Non-pigmented ciliary epithelial cell (primary cell): ENCODE results near the gene SLC25A38.

Source experiments
- DNase-seq: peaks from one replicate; pipeline ENCODE4 v3.0.0-alpha.2; 2010; ENCODE audit warnings: low read depth

Gene SLC25A38

DNA sequence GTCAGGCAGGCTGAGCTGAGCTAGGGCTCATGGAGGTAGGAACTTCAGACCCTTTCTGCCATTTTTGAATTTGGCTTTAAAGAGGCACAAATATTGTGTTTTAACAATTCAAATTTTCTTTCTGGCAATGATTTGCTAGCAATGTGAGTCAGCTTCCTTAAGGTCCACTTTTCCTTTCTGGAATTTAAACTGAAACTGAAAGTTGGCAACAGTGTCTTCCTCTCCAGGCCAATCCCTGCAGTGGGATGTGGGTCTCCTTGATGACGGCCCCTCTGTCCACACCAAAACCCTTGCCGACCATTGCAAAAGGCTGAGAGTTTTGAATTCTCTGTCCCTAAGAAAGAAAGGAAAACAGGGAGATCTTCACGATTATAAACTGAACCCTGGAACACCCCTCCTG is 50.5 kb downstream of the SLC25A38 start:
- DNase-seq, result peak; percentile 23

GRCh38 chr3:39434574-39434973 is 51.4 kb downstream of the SLC25A38 start:
- DNase-seq, result no peak

DNA sequence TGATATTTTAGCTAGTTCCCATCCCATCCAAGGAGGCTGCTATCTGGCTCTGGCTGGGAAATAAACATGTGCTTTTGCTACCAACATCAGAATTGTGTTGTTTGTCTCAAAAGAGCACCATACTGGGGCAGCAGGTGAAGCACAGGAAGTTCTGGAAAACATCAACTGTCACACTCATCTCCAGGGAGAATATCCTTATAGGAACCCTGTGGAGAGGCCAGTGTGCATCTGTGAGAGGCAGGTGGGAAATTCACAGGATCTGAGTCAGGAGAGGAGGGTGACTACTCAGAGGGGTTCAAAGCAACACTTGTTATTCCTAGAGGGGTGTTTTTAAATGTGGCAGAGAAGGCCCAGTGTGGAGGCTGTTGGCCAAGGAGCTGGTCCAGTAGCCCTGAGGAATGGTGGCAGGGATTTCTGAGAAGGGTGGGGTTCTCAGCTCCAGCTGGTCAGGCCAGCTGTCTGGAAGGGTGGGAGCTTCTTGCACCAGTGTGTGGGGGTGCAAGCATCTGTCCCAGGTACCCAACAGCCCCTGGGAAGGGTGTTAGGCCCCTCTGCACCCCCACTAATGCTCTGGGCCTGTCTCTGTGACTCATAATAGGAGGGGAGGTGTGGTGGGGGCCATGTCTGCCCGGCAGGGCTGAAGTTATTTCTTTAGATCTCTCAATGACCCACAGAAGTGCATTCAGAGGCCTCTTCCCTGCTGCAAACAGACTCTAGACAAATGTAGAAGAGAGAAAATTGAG is 52.0 kb downstream of the SLC25A38 start:
- no peak for DNase-seq

GRCh38 chr3:39438880-39439279 is 55.7 kb downstream of the SLC25A38 start:
- DNase-seq, result no peak

DNA sequence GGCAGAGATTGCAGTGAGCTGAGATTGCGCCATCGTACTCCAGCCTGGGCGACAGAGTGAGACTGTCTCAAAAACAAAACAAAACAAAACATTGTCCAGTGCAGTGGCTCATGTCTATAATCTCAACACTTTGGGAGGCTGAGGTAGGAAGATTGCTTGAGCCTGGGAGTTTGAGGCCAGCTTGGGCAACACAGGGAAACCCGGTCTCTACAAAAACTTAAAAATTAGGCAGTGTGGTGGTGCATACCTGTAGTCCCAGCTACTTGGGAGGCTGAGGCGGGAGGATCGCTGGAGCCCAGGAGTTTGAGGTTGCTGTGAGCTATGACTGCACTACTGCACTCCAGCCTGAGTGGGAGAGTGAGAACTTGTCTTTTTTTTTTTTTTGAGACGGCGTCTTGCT is 57.1 kb downstream of the SLC25A38 start:
- no peak for DNase-seq

- DNase-seq, result no peak
Measured at GRCh38 chr3:39443530-39443929, 60.4 kb downstream of the SLC25A38 start.

GRCh38 chr3:39445927-39446326 is 62.8 kb downstream of the SLC25A38 start:
- DNase-seq, result no peak

DNA sequence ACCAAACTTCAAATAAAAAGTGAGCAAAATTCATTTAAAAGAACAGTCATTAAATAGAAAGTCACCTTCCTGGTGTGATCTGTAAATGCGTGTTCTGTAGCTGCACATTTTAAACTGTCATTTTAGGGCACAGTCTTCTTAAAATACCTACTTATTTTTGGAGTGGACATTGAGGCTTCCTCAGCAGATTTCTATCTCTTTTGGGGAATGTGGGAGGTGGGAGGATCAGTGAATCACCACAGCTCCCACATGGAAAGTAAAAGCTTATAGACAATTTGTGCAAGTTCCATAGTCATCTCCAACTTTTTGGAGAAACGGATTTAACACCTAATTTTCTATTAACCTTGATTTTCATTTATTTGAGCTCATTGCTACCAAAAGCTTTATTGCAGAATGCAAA is 63.3 kb downstream of the SLC25A38 start:
- no peak for DNase-seq
